GM18507 (cell line): ENCODE measurements around the gene NRL.

ENCODE experiments used
- DNase-seq: peaks from one replicate; pipeline ENCODE4 v3.0.0; 2011; ENCODE audit warnings: low read depth; ENCODE audit not compliant: insufficient read length; ENCODE audit errors: extremely low spot score
- FAIRE-seq: peaks from 2 replicates; lab custom pipeline; 2011; peaks lifted over from hg19 to GRCh38; lab: Jason Lieb, UNC

NRL gene

DNA sequence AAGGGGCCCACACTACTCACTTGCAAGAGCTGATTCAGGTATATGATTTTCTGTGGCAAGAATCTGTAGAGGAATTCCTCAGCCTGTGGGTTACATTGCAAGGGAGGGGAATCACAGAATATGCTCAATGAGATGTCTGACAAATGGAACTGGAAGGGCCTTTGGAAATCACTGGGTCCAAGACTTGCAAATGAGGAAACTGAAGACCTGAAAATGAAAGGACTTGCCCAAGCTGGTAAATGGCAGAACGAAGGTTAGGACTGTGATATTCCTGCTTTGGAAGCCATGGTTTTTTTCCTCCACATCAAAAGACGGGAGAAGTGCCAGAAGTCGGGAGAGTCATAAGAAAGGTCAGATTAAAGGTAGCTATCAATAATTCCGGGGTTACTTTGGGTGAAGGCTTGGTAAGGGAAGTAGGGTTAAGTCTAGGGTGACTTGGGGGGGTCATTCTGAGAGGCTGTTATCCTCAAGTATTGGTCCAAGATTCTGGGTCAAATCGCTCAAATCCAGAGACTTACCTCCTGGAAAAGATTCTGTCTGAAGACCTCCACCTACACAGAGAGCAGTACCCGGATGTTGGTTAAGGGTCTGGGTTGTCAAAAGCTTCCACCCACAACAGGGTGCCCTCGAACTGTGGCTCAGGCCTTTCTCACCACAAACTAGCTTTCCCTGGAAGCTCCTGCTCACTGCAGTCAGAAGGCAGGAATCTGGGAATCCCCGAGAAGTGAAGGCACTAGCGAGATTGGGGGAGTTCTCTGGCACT is 31.1 kb upstream of the NRL start:
- peak; percentile 39 for FAIRE-seq
- no peak for DNase-seq

DNA sequence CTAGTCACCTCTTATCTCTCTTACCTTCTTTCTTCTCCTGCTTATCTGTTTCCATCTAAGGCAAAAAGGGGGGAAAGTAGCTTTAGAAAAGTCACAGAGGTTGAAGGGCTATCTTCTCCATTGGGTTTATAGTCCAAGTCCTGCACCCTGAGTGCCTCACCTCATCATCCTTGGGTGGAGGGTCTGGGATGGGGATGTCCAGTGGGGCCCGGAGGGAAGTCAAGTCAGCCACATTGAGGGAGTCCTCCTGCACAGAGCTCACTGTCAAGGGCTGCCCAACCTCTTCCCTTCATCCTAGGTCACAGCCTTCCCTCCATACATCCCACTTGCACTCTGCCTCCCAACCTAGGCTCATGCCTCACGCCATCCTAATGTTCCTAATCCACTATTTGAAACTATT is 30.5 kb upstream of the NRL start:
- FAIRE-seq (no peak), DNase-seq (no peak)

DNA sequence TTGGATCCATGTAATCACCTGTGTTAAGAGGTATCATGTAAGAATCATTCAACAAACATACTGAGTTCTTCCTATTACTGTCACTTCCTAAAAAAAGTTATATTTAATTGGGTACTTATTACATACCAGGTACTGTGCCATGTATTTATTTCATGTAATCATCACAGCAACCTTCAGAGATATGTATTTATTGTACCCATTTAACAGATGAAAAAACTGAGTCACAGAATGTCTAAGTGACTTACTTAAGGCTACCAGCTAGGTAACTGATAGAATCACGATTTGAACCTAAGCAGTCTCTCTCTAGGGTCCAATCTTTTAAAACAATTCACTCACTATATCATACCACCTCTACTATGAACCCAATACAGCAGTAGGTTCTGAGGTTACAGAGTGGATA is 29.7 kb upstream of the NRL start:
- DNase-seq (no peak), FAIRE-seq (no peak)

DNA sequence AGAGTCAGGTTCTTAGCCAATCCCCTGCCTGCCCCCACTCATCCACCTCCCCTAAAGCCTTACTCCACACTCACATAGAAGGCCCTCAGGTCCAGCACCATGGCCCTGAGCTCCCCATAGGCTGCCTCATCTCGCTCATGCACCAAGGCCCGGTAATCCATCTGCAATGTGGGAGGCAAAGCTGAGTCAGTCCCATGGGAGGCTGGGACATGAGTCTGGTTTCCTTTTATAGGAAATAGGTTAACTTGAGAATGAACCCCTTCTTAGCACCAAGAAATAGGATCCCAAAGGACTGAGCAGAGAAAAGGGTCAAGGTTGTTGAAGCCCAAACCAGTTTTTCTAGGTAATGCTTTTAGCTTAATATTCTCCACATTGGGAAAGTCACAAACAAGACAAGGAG is 28.8 kb upstream of the NRL start:
- FAIRE-seq (no peak), DNase-seq (no peak)

DNA sequence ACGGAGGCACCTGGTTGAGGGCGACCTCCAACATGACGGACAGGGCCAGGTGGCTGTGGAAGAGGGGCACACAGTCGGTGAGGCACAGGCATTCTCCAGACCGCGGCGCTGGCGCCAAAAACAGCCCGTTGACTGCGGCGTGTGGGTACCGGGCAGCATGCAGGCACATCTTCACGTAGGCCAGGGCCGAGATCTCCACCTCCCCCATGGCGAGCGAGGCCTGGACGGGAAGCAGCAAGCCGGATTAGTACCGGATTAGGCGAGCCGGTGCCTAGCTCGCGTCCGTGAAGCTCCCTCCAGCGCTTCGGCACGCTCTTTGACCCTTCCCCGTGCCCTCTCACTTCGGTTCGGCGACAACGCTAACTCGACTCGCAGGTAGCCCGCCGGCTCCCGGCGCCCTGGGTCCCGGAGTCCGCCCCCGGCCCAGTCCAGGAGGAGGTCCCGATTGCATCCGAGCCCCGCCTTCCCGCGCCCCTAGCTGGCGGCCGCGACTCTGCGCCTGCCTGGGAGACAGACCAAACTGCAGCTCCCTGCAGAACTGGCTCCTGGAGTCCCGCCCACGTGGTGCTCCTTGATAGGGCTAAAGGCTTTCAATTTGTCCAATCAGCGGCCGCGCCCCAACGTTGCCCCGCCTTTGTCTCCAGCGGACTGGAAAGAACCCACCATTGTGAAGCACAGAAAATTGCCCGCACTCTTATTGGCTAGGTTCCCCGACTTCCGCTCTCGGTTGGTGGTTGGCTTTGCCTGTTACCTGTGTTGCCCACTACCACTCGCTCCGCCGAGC is 26.5 kb upstream of the NRL start, which contains the start of gene EMC9:
Gene EMC9, minus strand, starts transcription at position 495 of the 784 bp plus-strand sequence. Its CDS starts 287 bp downstream, at position 208.
- peak; percentile 95 for FAIRE-seq
- DNase-seq: peak; percentile 87

DNA sequence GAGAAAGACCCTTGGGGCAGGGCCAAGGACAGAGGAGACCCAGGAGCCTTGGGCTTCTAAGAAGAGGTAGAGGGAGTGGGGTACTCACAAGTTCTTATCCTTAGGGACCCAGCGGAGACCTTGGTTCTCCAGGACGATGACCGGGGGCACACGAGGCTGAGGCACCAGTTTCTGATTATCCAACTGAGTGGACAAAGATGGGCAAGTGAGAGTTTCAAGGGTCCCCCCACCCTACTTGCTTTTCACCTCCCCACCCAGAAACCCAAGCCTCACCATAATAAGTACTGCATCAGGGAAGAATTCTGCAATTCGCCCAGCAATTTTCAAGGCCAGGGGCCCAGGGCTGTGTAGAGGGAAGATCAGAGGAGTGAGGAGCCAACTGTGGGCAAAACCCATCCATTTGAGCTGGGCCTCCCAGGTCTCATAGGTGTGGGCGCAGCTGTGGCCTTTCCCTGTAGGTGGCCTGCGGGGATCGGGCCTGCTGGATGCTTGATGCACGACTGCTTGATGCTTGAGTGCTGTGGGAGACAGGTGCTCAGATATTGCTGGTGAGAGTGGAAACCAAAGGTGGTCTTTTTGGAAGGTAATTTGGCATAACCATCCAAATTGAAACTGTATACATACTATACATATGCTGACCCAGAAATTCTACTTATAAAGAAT is 24.7 kb upstream of the NRL start:
- DNase-seq (no peak), FAIRE-seq (no peak)

DNA sequence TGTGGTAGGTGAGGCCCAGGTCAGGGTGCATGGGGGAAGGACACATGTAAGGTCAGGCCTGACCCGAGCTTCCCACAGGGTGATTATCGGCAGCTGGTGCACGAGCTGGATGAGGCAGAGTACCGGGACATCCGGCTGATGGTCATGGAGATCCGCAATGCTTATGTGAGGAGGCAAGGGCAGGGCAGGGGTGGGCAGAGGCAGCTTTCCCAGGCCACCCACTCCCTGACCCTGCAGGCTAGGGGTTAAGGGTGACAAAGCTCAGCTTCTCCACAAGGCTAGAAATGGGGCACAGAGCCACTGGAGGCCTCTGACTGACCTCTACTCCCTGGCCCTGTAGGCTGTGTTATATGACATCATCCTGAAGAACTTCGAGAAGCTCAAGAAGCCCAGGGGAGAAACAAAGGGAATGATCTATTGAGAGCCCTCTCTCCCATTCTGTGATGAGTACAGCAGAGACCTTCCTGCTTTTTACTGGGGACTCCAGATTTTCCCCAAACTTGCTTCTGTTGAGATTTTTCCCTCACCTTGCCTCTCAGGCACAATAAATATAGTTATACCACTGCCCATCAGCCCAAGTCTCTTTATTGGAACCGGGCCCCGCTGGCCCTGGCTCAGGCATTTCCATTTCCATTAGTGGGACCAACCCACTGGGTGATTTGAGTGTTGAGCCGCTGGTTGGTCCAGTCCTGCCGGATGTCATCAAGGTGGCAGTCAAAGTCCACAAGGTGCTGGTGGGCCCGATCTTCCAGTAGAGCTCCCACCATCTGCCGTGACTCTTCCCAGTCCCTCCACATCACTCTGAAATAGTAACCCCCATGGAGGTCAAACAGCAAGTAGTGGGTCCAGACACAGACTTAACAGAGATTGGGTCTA is 23.9 kb upstream of the NRL start:
- DNase-seq (no peak), FAIRE-seq (no peak)

DNA sequence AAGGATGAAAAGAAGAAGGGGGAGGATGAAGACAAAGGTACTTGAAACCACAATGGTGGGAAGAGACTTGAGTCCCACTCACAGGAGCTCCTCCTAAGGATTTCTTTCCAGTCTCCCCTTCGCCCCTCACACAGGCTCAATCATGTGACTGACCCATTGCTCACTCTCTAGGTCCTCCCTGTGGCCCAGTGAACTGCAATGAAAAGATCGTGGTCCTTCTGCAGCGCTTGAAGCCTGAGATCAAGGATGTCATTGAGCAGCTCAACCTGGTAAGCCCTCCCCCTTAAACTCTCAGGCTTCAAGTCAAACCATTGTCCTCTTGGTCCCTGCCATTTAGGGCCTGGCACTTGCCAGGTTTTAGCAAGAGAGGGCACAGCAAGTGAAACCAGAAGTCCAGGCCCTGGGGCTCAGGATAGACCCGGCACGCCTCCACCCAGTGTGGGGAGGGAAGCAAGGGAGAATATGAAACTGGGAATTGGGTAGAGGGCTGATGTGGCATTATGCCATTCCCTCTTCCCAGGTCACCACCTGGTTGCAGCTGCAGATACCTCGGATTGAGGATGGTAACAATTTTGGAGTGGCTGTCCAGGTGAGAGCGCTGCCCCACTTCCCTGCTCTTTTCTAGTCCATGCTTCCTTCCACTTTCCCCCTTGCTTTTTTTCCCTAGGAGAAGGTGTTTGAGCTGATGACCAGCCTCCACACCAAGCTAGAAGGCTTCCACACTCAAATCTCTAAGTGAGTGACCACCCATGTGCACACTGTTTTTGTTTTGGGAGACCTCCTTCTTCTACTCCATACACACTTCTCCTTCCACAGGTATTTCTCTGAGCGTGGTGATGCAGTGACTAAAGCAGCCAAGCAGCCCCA is 23.0 kb upstream of the NRL start:
- DNase-seq: no peak
- FAIRE-seq: no peak

DNA sequence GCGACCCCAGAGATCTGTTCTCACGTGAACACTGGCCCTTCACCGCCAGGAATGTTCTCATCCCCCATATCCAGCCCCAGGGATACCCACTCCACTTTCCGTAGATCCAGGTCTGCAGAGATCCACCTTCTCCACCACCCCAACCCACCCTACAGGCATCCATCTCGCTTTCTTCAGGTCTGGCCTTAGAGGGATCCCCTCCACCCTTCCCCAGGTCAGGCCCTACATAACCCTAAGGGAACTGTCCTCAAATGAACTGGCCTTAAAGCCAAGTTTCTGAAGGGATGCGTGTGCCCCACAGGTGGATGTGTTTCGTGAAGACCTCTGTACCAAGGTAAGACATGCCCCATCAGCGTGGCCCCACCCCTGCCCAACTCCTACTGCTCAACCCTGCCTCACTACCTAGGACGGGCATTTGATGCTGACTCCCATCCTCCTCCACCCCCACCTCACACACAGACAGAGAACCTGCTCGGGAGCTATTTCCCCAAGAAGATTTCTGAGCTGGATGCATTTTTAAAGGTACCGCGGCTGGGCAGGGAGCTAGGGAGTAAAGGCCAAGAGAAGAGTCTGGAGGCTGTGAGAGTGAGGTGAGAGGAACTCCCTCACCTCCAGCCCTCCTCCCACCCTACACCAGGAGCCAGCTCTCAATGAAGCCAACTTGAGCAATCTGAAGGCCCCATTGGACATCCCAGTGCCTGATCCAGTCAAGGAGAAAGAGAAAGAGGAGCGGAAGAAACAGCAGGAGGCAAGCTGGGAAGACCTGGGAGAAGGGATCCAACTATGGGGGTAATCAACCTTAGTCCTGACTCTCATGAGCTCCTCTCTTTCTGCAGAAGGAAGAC is 22.2 kb upstream of the NRL start:
- DNase-seq: no peak

DNA sequence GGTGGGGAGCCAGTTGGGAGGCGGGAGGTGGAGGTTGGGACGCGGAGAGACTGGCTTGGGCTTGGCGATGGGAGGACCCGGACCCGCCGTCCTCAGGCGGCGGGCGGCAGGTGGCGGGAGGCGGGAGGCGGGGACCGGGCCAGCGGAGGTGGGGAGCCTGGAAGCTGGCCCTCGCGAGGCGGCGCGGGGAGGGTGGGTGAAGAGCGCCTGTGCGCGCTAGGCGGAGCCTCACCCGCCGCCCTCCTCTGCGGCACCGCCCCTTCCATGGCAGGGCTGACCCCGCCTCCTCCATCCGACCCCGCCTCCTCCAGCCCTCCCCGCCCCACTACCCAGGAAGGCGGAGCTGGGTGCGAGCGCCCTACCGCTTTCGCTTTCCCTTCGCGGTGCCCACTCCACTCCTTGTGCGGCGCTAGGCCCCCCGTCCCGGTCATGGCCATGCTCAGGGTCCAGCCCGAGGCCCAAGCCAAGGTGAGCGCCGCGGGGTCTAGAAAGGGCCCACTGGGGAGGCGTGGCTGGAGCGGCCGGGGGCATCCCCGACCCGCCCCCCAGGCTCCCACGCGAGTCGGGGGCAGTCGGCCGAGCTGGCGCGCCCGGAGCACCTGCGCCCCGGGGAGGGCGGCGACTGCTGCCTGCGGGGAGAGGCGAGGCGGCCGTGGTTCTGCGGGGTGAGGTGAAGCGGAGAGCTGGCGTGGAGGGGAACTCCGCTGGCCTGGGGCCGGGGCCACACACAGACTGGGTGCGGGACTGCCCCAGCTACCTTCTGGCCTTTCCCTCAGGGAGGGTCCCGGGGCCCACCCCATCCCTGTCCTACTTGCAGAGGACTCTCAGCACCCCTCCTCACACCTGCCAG is 21.3 kb upstream of the NRL start, which contains the start of gene PSME1:
Gene PSME1, plus strand, starts transcription at position 361 of the 850 bp plus-strand sequence. Its CDS starts 69 bp downstream, at position 430.
- FAIRE-seq (peak; percentile 93), DNase-seq (peak; percentile 83)

More for the DNA sequence above, 22.2 kb upstream of the NRL start:
- no peak for FAIRE-seq

DNA sequence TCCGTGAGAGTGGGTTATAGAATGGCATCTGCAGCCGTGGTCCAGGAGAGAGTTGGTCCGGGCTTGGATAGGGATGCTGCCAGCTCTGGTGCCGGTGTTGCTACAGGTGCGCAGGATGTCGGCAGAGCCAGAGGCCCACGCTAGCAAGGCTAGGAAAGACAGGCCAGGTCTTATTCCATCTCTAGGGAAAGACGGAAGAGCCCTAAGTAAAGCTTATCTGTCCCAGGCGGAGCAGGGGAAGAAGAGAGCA is 20.8 kb upstream of the NRL start:
- FAIRE-seq (no peak), DNase-seq (no peak)

DNA sequence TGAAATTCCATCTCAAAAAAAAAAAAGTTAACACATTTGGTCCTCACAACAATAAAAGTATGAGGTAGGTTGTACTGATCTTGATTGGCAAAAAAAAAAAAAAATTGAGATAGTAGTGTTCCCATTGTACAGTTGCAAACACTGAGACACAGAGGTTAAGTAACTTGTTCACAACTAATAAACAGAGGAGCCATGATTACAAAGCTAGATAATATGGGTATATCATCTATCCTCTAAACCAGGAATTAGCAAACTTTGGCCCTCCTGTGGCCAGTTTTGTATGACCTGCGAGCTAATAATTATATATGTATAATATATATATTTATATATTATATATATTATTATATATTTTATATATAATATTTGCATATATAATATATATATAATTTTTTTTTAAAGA is 19.0 kb upstream of the NRL start:
- DNase-seq (no peak), FAIRE-seq (no peak)

DNA sequence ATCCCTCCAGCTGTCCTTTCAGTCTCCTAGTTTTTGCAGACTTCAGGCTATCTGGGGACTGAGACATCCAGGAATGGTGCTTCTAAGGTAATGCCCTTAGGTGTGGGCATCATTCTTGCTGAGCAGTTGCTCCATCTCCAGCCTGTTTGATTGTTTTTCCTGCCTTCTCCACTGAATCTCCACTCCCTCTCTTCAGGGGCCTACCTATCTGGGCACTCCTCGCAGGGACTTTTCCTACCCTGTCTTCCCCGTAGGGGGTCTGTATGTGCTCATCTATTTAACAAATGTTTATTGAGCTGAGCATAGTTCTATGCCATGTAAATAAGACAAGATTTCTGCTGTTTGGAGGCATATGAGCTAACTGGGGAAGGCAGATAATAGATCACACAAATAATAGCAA is 18.2 kb upstream of the NRL start:
- DNase-seq: no peak
- no peak for FAIRE-seq

DNA sequence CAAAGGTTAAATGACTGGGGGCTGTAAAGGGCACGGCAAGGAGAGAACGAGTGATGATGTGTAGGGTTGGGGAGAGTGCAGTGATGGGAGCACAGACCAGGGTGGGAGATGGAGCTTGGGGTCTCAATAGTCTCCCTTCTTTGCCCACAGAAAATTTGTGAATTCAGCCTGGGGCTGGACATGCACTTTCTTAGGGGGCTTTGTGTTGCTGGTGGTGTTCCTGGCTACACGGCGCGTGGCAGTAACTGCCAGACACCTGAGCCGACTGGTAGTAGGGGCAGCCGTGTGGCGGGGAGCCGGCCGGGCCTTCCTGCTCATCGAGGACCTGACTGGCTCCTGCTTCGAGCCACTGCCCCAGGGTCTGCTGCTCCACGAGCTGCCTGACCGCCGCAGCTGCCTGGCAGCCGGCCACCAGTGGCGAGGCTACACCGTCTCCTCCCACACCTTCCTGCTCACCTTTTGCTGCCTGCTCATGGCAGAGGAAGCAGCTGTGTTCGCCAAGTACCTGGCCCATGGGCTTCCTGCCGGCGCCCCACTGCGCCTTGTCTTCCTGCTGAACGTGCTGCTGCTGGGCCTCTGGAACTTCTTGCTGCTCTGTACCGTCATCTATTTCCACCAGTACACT is 17.4 kb upstream of the NRL start:
- FAIRE-seq (no peak), DNase-seq (no peak)

DNA sequence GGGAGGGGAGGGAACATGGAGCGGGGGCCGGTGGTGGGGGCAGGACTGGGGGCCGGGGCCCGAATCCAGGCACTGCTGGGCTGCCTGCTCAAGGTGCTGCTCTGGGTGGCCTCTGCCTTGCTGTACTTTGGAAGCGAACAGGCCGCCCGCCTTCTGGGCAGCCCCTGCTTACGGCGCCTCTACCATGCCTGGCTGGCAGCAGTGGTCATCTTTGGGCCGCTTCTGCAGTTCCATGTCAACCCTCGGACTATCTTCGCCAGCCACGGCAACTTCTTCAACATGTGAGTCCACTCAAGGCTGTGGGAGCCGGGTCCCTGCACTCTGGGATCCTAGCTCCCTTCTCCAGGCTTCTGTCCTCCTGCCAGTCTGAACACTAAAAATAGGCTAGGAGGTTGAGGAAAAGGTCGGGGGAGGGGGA is 16.8 kb upstream of the NRL start:
- FAIRE-seq (no peak), DNase-seq (no peak)

DNA sequence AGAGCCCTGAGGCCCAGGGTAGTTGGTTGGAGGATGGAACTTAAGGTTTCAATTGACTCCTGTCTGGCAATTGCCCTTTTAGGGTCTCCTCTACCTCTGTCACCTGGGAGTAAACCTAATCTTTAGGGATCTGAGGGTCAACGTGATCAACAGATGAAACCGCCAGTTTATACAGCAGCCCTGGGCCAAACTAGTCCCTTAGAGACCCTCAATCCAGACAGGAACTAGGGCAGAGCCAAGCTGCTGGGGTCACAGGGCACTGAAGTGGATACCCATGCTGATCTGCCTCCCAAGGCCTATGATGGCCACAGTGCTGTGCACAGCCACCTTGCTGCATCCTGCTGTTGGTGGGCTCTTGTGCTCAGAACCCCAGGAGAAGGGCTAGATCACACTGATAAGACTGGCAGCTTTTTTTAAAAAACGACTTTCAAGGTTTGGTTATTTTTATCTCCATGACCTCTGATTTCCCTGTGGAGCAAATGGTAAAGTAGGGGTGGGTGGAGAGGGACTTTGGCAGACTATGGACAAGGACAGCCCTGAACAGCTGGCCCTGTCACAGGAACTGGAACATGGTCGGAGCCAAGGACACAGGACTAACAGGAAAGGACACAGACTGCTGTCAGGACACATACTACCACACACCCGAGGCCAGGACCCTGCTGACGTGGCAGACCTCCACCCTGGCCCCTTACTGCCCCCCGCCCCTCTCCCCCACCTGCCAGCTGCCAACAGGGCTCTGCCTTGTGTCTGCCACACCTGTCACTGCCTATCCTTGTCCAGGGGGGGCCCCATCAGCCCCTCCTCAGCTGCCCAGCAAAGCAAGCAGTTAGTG is 16.2 kb upstream of the NRL start:
- DNase-seq: no peak
- no peak for FAIRE-seq
